ENCODE data around the gene ABHD14A.

- TF ChIP-seq CTCF (IDR thresholded peaks at IDR 0.05) = no peak
- TF ChIP-seq POLR2A (IDR thresholded peaks at IDR 0.05) = no peak
Measured at GRCh38 chr3:51945926-51946705, 28.7 kb upstream of the ABHD14A start.

Measured in testis (tissue), 2 donors.